ENCODE results near the gene CEP152. TPM values are rescaled to one million over a fixed set of nuclear protein-coding genes. Genes with fewer than 3 reads are reported as not detected.

CEP152 gene
- total and polyA plus RNA-seq, 4 donors = 0.30 to 9.7 (median 3.5) TPM

DNA sequence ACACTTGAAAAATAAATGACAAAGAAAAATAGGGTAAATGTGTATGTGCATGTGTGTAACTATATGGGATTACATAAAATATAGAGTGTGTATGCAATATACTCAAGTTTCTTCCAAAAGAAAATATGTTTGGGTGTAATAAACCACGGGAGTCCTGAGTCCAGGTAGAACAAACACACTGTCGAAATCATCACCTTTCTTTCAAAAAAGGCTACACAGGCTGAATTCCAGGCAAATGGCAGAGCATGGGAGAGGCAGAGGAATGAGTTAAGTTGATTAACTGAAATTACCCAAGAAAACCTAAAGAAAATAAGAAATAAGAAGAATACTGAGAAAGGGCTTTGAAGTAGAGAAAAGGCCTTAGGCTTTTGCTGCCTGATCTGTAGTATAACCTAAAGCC, 26.1 kb downstream of the CEP152 start:
- Histone ChIP-seq H3K9ac (ENCODE audit: low read depth in 1 of 2, low read length in 2 of 2) (no peak overlapping the region), H3K36me3 (ENCODE audit: control insufficient read depth in 4 of 4, insufficient read depth in 3 of 4, low read depth in 1 of 4, low read length in 3 of 4) (peaks cover 0 to 3% (median 1%) of the 10 kb centered on the region in 4 donors), H3K27me3 (ENCODE audit: control insufficient read depth in 4 of 4, insufficient read depth in 4 of 4, low read length in 3 of 4) (no peaks in the 10 kb centered on the region), H3K4me1 (ENCODE audit: control insufficient read depth in 4 of 4, insufficient read depth in 4 of 4, low read length in 3 of 4) (peaks cover 6 to 17% (median 11%) of the 10 kb centered on the region in 4 donors), H3K27ac (ENCODE audit: low read depth in 1 of 2, low read length in 2 of 2) (peak overlapping the region; percentile 14 to 72), H3K4me3 (ENCODE audit: low read depth in 1 of 3, low read length in 3 of 3) (no peak overlapping the region), H3K9me3 (ENCODE audit: control insufficient read depth in 4 of 4, low read length in 3 of 4) (no peaks in the 10 kb centered on the region)
- no peak for DNase-seq (ENCODE audit: low spot score)
- no peak for TF ChIP-seq GABPA (IDR thresholded peaks at IDR 0.05 in 1 of 2, conservative IDR thresholded peaks at IDR 0.05 in 1 of 2)
- peak; percentile 49 to 61 for TF ChIP-seq HNF4A (conservative IDR thresholded peaks at IDR 0.05)
- peak; percentile 67 for TF ChIP-seq YY1 (IDR thresholded peaks at IDR 0.05)
- no peak for TF ChIP-seq HNF4G (IDR thresholded peaks at IDR 0.05)
- WGBS = 39% methylated on average over 2 of the region's 2 CpGs

- H3K36me3 ChIP-seq (ENCODE audit: control insufficient read depth in 4 of 4, insufficient read depth in 3 of 4, low read depth in 1 of 4, low read length in 3 of 4) = peaks cover 0 to 2% (median 0%) of the 10 kb centered on the region in 4 donors
- H3K27me3 ChIP-seq (ENCODE audit: control insufficient read depth in 4 of 4, insufficient read depth in 4 of 4, low read length in 3 of 4) = no peaks in the 10 kb centered on the region
- TF ChIP-seq ATF3 (IDR thresholded peaks at IDR 0.05) (no peak), SP1 (IDR thresholded peaks at IDR 0.05) (no peak), EGR1 (IDR thresholded peaks at IDR 0.05; ENCODE audit: low read depth in 2 of 2) (no peak), RXRA (IDR thresholded peaks at IDR 0.05) (no peak), FOXA1 (IDR thresholded peaks at IDR 0.05) (no peak), YY1 (IDR thresholded peaks at IDR 0.05) (no peak), HNF4G (IDR thresholded peaks at IDR 0.05) (no peak), JUND (IDR thresholded peaks at IDR 0.05) (no peak), FOXA2 (IDR thresholded peaks at IDR 0.05) (no peak), RAD21 (IDR thresholded peaks at IDR 0.05) (no peak), TAF1 (conservative IDR thresholded peaks at IDR 0.05) (no peak), CTCF (IDR thresholded peaks at IDR 0.05; ENCODE audit: low read depth, low read length, missing input control) (no peak), NR2F2 (IDR thresholded peaks at IDR 0.05) (no peak), GABPA (IDR thresholded peaks at IDR 0.05 in 1 of 2, conservative IDR thresholded peaks at IDR 0.05 in 1 of 2) (no peak), HNF4A (conservative IDR thresholded peaks at IDR 0.05) (no peak)
- TF ChIP-seq, protein P1, sequence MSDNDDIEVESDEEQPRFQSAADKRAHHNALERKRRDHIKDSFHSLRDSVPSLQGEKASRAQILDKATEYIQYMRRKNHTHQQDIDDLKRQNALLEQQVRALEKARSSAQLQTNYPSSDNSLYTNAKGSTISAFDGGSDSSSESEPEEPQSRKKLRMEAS (IDR thresholded peaks at IDR 0.05) = no peak
- TF ChIP-seq, protein P2, sequence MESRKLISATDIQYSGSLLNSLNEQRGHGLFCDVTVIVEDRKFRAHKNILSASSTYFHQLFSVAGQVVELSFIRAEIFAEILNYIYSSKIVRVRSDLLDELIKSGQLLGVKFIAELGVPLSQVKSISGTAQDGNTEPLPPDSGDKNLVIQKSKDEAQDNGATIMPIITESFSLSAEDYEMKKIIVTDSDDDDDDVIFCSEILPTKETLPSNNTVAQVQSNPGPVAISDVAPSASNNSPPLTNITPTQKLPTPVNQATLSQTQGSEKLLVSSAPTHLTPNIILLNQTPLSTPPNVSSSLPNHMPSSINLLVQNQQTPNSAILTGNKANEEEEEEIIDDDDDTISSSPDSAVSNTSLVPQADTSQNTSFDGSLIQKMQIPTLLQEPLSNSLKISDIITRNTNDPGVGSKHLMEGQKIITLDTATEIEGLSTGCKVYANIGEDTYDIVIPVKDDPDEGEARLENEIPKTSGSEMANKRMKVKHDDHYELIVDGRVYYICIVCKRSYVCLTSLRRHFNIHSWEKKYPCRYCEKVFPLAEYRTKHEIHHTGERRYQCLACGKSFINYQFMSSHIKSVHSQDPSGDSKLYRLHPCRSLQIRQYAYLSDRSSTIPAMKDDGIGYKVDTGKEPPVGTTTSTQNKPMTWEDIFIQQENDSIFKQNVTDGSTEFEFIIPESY (IDR thresholded peaks at IDR 0.05) = no peak
- TF ChIP-seq, protein P3, sequence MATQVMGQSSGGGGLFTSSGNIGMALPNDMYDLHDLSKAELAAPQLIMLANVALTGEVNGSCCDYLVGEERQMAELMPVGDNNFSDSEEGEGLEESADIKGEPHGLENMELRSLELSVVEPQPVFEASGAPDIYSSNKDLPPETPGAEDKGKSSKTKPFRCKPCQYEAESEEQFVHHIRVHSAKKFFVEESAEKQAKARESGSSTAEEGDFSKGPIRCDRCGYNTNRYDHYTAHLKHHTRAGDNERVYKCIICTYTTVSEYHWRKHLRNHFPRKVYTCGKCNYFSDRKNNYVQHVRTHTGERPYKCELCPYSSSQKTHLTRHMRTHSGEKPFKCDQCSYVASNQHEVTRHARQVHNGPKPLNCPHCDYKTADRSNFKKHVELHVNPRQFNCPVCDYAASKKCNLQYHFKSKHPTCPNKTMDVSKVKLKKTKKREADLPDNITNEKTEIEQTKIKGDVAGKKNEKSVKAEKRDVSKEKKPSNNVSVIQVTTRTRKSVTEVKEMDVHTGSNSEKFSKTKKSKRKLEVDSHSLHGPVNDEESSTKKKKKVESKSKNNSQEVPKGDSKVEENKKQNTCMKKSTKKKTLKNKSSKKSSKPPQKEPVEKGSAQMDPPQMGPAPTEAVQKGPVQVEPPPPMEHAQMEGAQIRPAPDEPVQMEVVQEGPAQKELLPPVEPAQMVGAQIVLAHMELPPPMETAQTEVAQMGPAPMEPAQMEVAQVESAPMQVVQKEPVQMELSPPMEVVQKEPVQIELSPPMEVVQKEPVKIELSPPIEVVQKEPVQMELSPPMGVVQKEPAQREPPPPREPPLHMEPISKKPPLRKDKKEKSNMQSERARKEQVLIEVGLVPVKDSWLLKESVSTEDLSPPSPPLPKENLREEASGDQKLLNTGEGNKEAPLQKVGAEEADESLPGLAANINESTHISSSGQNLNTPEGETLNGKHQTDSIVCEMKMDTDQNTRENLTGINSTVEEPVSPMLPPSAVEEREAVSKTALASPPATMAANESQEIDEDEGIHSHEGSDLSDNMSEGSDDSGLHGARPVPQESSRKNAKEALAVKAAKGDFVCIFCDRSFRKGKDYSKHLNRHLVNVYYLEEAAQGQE (IDR thresholded peaks at IDR 0.05) = no peak
- no peaks in the 10 kb centered on the region for H3K9me3 ChIP-seq (ENCODE audit: control insufficient read depth in 4 of 4, low read length in 3 of 4)
- H3K9ac ChIP-seq (ENCODE audit: low read depth in 1 of 2, low read length in 2 of 2) = no peak overlapping the region
- H3K27ac ChIP-seq (ENCODE audit: low read depth in 1 of 2, low read length in 2 of 2) = no peak overlapping the region
- H3K4me3 ChIP-seq (ENCODE audit: low read depth in 1 of 3, low read length in 3 of 3) = no peak overlapping the region
- 42% methylated on average over 2 of the region's 2 CpGs for WGBS
- DNase-seq (ENCODE audit: low spot score) = no peak
- peaks cover 6 to 17% (median 11%) of the 10 kb centered on the region in 4 donors for H3K4me1 ChIP-seq (ENCODE audit: control insufficient read depth in 4 of 4, insufficient read depth in 4 of 4, low read length in 3 of 4)
Observed at GRCh38 chr15:48782911-48783310, 28.0 kb downstream of the CEP152 start.
